BLaER1 treated with 17β-estradiol and CSF1 and Interleukin-3, amounts not matched to agents 10 nM and 100 nM (cell line): ENCODE results near the gene RSPO1.

Experiments
- H3K27ac ChIP-seq, 11 experiments: shearing (Covaris generic); formaldehyde crosslinking; 2 replicates each; pipeline ENCODE4 v1.8.1; 2022
- H3K27me3 ChIP-seq, 11 experiments: shearing (Covaris generic); formaldehyde crosslinking; 2 replicates each; pipeline ENCODE4 v1.8.1; 2022
- H3K36me3 ChIP-seq, 11 experiments: shearing (Covaris generic); formaldehyde crosslinking; 2 replicates each; pipeline ENCODE4 v1.8.1; 2022
- H3K4me1 ChIP-seq, 10 experiments: shearing (Covaris generic); formaldehyde crosslinking; 2 replicates each; pipeline ENCODE4 v1.8.1; 2022
- H3K4me2 ChIP-seq, 11 experiments: shearing (Covaris generic); formaldehyde crosslinking; 2 replicates each; pipeline ENCODE4 v1.8.1; 2022
- H3K4me3 ChIP-seq, 10 experiments: shearing (Covaris generic); formaldehyde crosslinking; 2 replicates each; pipeline ENCODE4 v1.8.1; 2022
- H3K9ac ChIP-seq, 11 experiments: shearing (Covaris generic); formaldehyde crosslinking; 2 replicates each; pipeline ENCODE4 v1.8.1; 2022
- H3K9me3 ChIP-seq, 11 experiments: shearing (Covaris generic); formaldehyde crosslinking; replicated peaks in 1 of 11; 2 replicates each; pipeline ENCODE4 v1.8.1; 2022
- H4K20me1 ChIP-seq, 11 experiments: shearing (Covaris generic); formaldehyde crosslinking; 2 replicates each; pipeline ENCODE4 v1.8.1; 2022
- Cebpa-rat ChIP-seq, 11 experiments: shearing (Covaris generic); IDR thresholded peaks; 2 replicates each; pipeline ENCODE4 v1.8.1; 2022

Gene RSPO1

GRCh38 chr1:37575692-37576091 lies 59.0 kb downstream of the RSPO1 start:
- H3K4me1 ChIP-seq: peaks cover 0 to 27% (median 0%) of the 10 kb centered on the region in 10 experiments; a peak in 5 of 20 replicates

GRCh38 chr1:37574834-37575480 lies 59.7 kb downstream of the RSPO1 start:
- H3K4me1 ChIP-seq: peaks cover 0 to 27% (median 0%) of the 10 kb centered on the region in 10 experiments; a peak in 5 of 20 replicates
- TF ChIP-seq Cebpa-rat (IDR thresholded peaks at IDR 0.05): no peak
- peaks cover 97 to 100% (median 100%) of the 10 kb centered on the region in 11 experiments for H3K36me3 ChIP-seq
- 0 out of 22 replicates have a peak overlapping the region, but pooled peaks of 1 of the 11 experiments have one; percentile 13 for H3K9ac ChIP-seq
- peak overlapping the region in 1 of 11 experiments; percentile 29; a peak in 1 of 22 replicates for H3K4me2 ChIP-seq
- H4K20me1 ChIP-seq: peaks cover 0 to 64% (median 21%) of the 10 kb centered on the region in 11 experiments; a peak in 14 of 22 replicates
- no peaks in the 10 kb centered on the region for H3K9me3 ChIP-seq
- no peaks in the 10 kb centered on the region for H3K27me3 ChIP-seq
- H3K27ac ChIP-seq: no peak overlapping the region
- H3K4me3 ChIP-seq: no peak overlapping the region

More at GRCh38 chr1:37575692-37576091, 59.0 kb downstream of the RSPO1 start:
- TF ChIP-seq Cebpa-rat (IDR thresholded peaks at IDR 0.05): no peak
- Histone ChIP-seq H3K27me3 (no peaks in the 10 kb centered on the region), H3K27ac (no peak overlapping the region), H3K4me3 (no peak overlapping the region), H3K9ac (no peak overlapping the region), H3K4me2 (peak overlapping the region in 1 of 11 experiments; percentile 29; a peak in 1 of 22 replicates), H3K36me3 (peaks cover 98 to 100% (median 100%) of the 10 kb centered on the region in 11 experiments), H4K20me1 (peaks cover 0 to 72% (median 22%) of the 10 kb centered on the region in 11 experiments; a peak in 16 of 22 replicates), H3K9me3 (no peaks in the 10 kb centered on the region)

- no peak overlapping the region for H3K4me3 ChIP-seq
Observed at GRCh38 chr1:37570528-37571334, 64.0 kb downstream of the RSPO1 start.

GRCh38 chr1:37567023-37567422 lies 67.7 kb downstream of the RSPO1 start:
- no peak overlapping the region for H3K9ac ChIP-seq
- no peaks in the 10 kb centered on the region for H3K4me1 ChIP-seq
- no peak overlapping the region for H3K4me3 ChIP-seq
- peaks cover 89 to 100% (median 96%) of the 10 kb centered on the region in 11 experiments for H3K36me3 ChIP-seq
- H3K9me3 ChIP-seq: no peaks in the 10 kb centered on the region
- no peak overlapping the region for H3K4me2 ChIP-seq
- H3K27me3 ChIP-seq: no peaks in the 10 kb centered on the region
- no peak for TF ChIP-seq Cebpa-rat (IDR thresholded peaks at IDR 0.05)
- peaks cover 0 to 36% (median 2%) of the 10 kb centered on the region in 11 experiments; a peak in 8 of 22 replicates for H4K20me1 ChIP-seq
- no peak overlapping the region for H3K27ac ChIP-seq

More at GRCh38 chr1:37570528-37571334, 64.0 kb downstream of the RSPO1 start:
- Histone ChIP-seq H3K4me1 (peaks cover 0 to 11% (median 0%) of the 10 kb centered on the region in 10 experiments; a peak in 5 of 20 replicates), H3K36me3 (peaks cover 99 to 100% (median 100%) of the 10 kb centered on the region in 11 experiments), H3K27ac (no peak overlapping the region), H3K4me2 (no peak overlapping the region), H3K27me3 (no peaks in the 10 kb centered on the region), H3K9me3 (no peaks in the 10 kb centered on the region), H3K9ac (no peak overlapping the region), H4K20me1 (peaks cover 0 to 45% (median 8%) of the 10 kb centered on the region in 11 experiments; a peak in 9 of 22 replicates)
- no peak for TF ChIP-seq Cebpa-rat (IDR thresholded peaks at IDR 0.05)

- Histone ChIP-seq H4K20me1 (peaks cover 0 to 30% (median 2%) of the 10 kb centered on the region in 11 experiments; a peak in 7 of 22 replicates), H3K4me1 (no peaks in the 10 kb centered on the region), H3K27me3 (no peaks in the 10 kb centered on the region), H3K4me3 (no peak overlapping the region), H3K9me3 (no peaks in the 10 kb centered on the region), H3K36me3 (peaks cover 72 to 88% (median 81%) of the 10 kb centered on the region in 11 experiments), H3K9ac (no peak overlapping the region), H3K4me2 (no peak overlapping the region), H3K27ac (no peak overlapping the region)
- TF ChIP-seq Cebpa-rat (IDR thresholded peaks at IDR 0.05): no peak
Observed at GRCh38 chr1:37564892-37565291, 69.8 kb downstream of the RSPO1 start.

- no peaks in the 10 kb centered on the region for H3K27me3 ChIP-seq
- no peak for TF ChIP-seq Cebpa-rat (IDR thresholded peaks at IDR 0.05)
- no peak overlapping the region for H3K27ac ChIP-seq
- H4K20me1 ChIP-seq: peaks cover 0 to 22% (median 2%) of the 10 kb centered on the region in 11 experiments; a peak in 6 of 22 replicates
- peaks cover 0 to 9% (median 0%) of the 10 kb centered on the region in 10 experiments; a peak in 2 of 20 replicates for H3K4me1 ChIP-seq
- peaks cover 52 to 69% (median 62%) of the 10 kb centered on the region in 11 experiments for H3K36me3 ChIP-seq
- no peak overlapping the region for H3K4me2 ChIP-seq
- no peak overlapping the region for H3K9ac ChIP-seq
- no peaks in the 10 kb centered on the region for H3K9me3 ChIP-seq
- H3K4me3 ChIP-seq: no peak overlapping the region
Observed at GRCh38 chr1:37562984-37563383, 71.7 kb downstream of the RSPO1 start.
